Panc1 (cell line): ENCODE data around the gene LRRC57. TPM values are rescaled to one million over a fixed set of nuclear protein-coding genes. Genes with fewer than 3 reads are reported as not detected.

Experiments
- ATAC-seq: fragments of 200-7000 bp; cut with Tn5 transposase; 2 replicates; pipeline ENCODE4 v1.9.1; 2020; ENCODE audit warnings: mild to moderate bottlenecking, moderate library complexity
- BruUV-seq: library from RNA; stranded (reverse); fragments of 400-500 nt; replicated peaks from 2 replicates; lab custom pipeline; 2021; lab: Mats Ljungman, UMichigan
- CTCF ChIA-PET: fragments of 300-600 bp; sonication (Branson Sonifier 250); formaldehyde crosslinking; loops from one replicate; lab custom pipeline; 2022; ENCODE audit warnings: antibody characterized with exemption; lab: Charles Lee
- POLR2A ChIA-PET: fragments of 300-600 bp; sonication (Branson Sonifier 250); formaldehyde crosslinking; loops from one replicate; lab custom pipeline; 2022; ENCODE audit warnings: antibody characterized with exemption; lab: Charles Lee
- DNase-seq: peaks from one replicate; pipeline ENCODE4 v3.0.0-alpha.2; 2010; ENCODE audit warnings: low read depth, low spot score
- H3K27ac ChIP-seq: 2 replicates; pipeline ENCODE4 v1.5.1; 2011; ENCODE audit warnings: mild to moderate bottlenecking, low read length, inconsistent platforms
- H3K27me3 ChIP-seq: fragments of 200-500 bp; sonication (Bioruptor generic); 2 replicates; pipeline ENCODE4 v1.6.0; 2014; ENCODE audit warnings: low read length, inconsistent platforms; ENCODE audit not compliant: control insufficient read depth, insufficient read depth
- H3K36me3 ChIP-seq: fragments of 200-500 bp; sonication (Bioruptor generic); 2 replicates; pipeline ENCODE4 v1.5.1; 2014; ENCODE audit warnings: inconsistent platforms, mild to moderate bottlenecking, low read length, moderate library complexity; ENCODE audit not compliant: control insufficient read depth, insufficient read depth
- H3K4me1 ChIP-seq: 2 replicates; pipeline ENCODE4 v1.5.1; 2011; ENCODE audit warnings: inconsistent platforms, mild to moderate bottlenecking, low read length, moderate library complexity; ENCODE audit not compliant: control insufficient read depth, insufficient read depth
- H3K4me3 ChIP-seq, 2 experiments: 2 replicates each; pipeline ENCODE4 v1.5.1; 2011 to 2012; ENCODE audit warnings: low read depth in 2 of 2, low read length in 2 of 2, mild to moderate bottlenecking in 2 of 2, inconsistent platforms in 1 of 2, moderate library complexity in 1 of 2
- H3K9me3 ChIP-seq: fragments of 200-500 bp; sonication (Bioruptor generic); 2 replicates; pipeline ENCODE4 v1.5.1; 2014; ENCODE audit warnings: low read depth, mild to moderate bottlenecking, inconsistent platforms, low read length, moderate library complexity; ENCODE audit not compliant: control insufficient read depth, insufficient read depth
- CTCF ChIP-seq: fragments of 450-650 bp; IDR thresholded peaks from 2 replicates; pipeline ENCODE4 v1.5.1; 2017; ENCODE audit warnings: mild to moderate bottlenecking
- POLR2AphosphoS5 ChIP-seq: IDR thresholded peaks from 2 replicates; pipeline ENCODE4 v1.6.1; 2012; ENCODE audit warnings: mild to moderate bottlenecking, low read depth, low read length, moderate library complexity
- REST ChIP-seq, 2 experiments: IDR thresholded peaks; 2 replicates each; pipeline ENCODE4 v1.6.1; 2011 to 2012; ENCODE audit warnings: low read depth in 2 of 2, control low read depth in 1 of 2, low read length in 1 of 2, mild to moderate bottlenecking in 1 of 2, moderate library complexity in 1 of 2; ENCODE audit not compliant: insufficient read depth in 1 of 2
- SIN3A ChIP-seq: IDR thresholded peaks from 2 replicates; pipeline ENCODE4 v1.6.1; 2012; ENCODE audit warnings: low read depth, mild to moderate bottlenecking, low read length, moderate library complexity, borderline replicate concordance; ENCODE audit not compliant: insufficient read depth
- TCF7L2 ChIP-seq: IDR thresholded peaks from 2 replicates; pipeline ENCODE4 v1.6.1; 2011; ENCODE audit warnings: mild to moderate bottlenecking, low read depth, low read length, inconsistent platforms
- in situ Hi-C: cut with HindIII; loops from 2 replicates; pipeline ENCODE4 v1.10.0; 2016; ENCODE audit warnings: low sequenced_read_pairs, low pct_unique_long_range_greater_than_20kb
- intact Hi-C: fragments of 100-400 bp; cut with micrococcal nuclease; formaldehyde crosslinking; loops from one replicate; pipeline ENCODE4 v1.10.0; 2022; ENCODE audit not compliant: unreplicated experiment
- total RNA-seq: library from RNA; stranded (reverse); gene quantifications from one replicate; pipeline ENCODE4 v1.2.1, GENCODE V29; 2021; ENCODE audit not compliant: unreplicated experiment

Gene LRRC57
- total RNA-seq, 1 experiment from 2014 or later: 39.2 TPM

GRCh38 chr15:42594095-42594494 lies 45.5 kb upstream of the LRRC57 start:
- no peaks in the 10 kb centered on the region for H3K36me3 ChIP-seq
- no peak overlapping the region for H3K4me3 ChIP-seq
- DNase-seq (no peak), ATAC-seq (no peak)
- CTCF ChIA-PET: interaction anchor here (0.6 kb wide), 1 partner anchor 49 kb away, joined by 3 read pairs; no protein-coding TSS in a partner anchor
- intact Hi-C loops: no loop called here
- no peaks in the 10 kb centered on the region for H3K4me1 ChIP-seq
- no peak overlapping the region for H3K27ac ChIP-seq
- TF ChIP-seq POLR2AphosphoS5: no peak
- no peak for TF ChIP-seq CTCF
- POLR2A ChIA-PET: no interaction called here
- in situ Hi-C loops: no loop called here
- no peaks in the 10 kb centered on the region for H3K27me3 ChIP-seq
- no TSS peak for BruUV-seq
- no peaks in the 10 kb centered on the region for H3K9me3 ChIP-seq

- TF ChIP-seq POLR2AphosphoS5: no peak
- TF ChIP-seq SIN3A: no peak
- TF ChIP-seq REST (IDR thresholded peaks at IDR 0.05; ENCODE audit: insufficient read depth in 1 of 2, low read depth in 2 of 2, low read length in 1 of 2): no peak
- TF ChIP-seq TCF7L2: no peak
- no peak for TF ChIP-seq CTCF
- DNase-seq: no peak
- Histone ChIP-seq H3K9me3 (no peaks in the 10 kb centered on the region), H3K27me3 (no peaks in the 10 kb centered on the region), H3K36me3 (no peaks in the 10 kb centered on the region), H3K4me1 (no peaks in the 10 kb centered on the region), H3K4me3 (no peak overlapping the region), H3K27ac (no peak overlapping the region)
- POLR2A ChIA-PET: interaction anchor here (0.6 kb wide), 1 partner anchor 44 kb away, joined by 3 read pairs; no protein-coding TSS in a partner anchor
- ATAC-seq: no peak
- in situ Hi-C loops: no loop called here
- CTCF ChIA-PET: no interaction called here
- BruUV-seq: no TSS peak
- intact Hi-C loops: no loop called here
These were observed 44.5 kb upstream of the LRRC57 start for GRCh38 chr15:42593143-42593542.
